Osteoblast (primary cell): ENCODE data around the gene MKNK1. TPM values are rescaled to one million over a fixed set of nuclear protein-coding genes. Genes with fewer than 3 reads are reported as not detected.

Source experiments
- DNase-seq: peaks from one replicate; pipeline ENCODE4 v3.0.0; 2011; ENCODE audit warnings: low spot score, mixed read lengths; ENCODE audit not compliant: insufficient read length; ENCODE audit errors: missing footprints
- H2AFZ ChIP-seq: 2 replicates; pipeline ENCODE4 v1.6.0; 2011; ENCODE audit warnings: mild to moderate bottlenecking, low read length
- H3K27ac ChIP-seq: 2 replicates; pipeline ENCODE4 v1.5.1; 2011; ENCODE audit warnings: mild to moderate bottlenecking, low read depth, low read length, moderate library complexity
- H3K27me3 ChIP-seq: 2 replicates; pipeline ENCODE4 v1.6.0; 2012; ENCODE audit warnings: mild to moderate bottlenecking, control low read depth, inconsistent platforms, low read length, moderate library complexity; ENCODE audit not compliant: insufficient read depth
- H3K36me3 ChIP-seq: 2 replicates; pipeline ENCODE4 v1.5.1; 2011; ENCODE audit warnings: mild to moderate bottlenecking, low read length, control low read depth, moderate library complexity; ENCODE audit not compliant: insufficient read depth
- H3K4me1 ChIP-seq: 2 replicates; pipeline ENCODE4 v1.5.1; 2011; ENCODE audit warnings: mild to moderate bottlenecking, low read length, control low read depth, moderate library complexity; ENCODE audit not compliant: insufficient read depth
- H3K4me2 ChIP-seq: 2 replicates; pipeline ENCODE4 v1.6.0; 2011; ENCODE audit warnings: mild to moderate bottlenecking, low read length; ENCODE audit not compliant: insufficient read depth
- H3K4me3 ChIP-seq: fragments of 200-600 bp; sonication (generic); 3 replicates; pipeline ENCODE4 v1.5.1; 2012; ENCODE audit warnings: mild to moderate bottlenecking, low read length, inconsistent platforms; ENCODE audit not compliant: insufficient read depth
- H3K79me2 ChIP-seq: 2 replicates; pipeline ENCODE4 v1.6.0; 2012; ENCODE audit warnings: mild to moderate bottlenecking, low read length, control low read depth, inconsistent platforms; ENCODE audit not compliant: insufficient read depth
- H3K9me3 ChIP-seq: 2 replicates; pipeline ENCODE4 v1.5.1; 2011; ENCODE audit warnings: low read depth, low read length, control low read depth
- H4K20me1 ChIP-seq: 2 replicates; pipeline ENCODE4 v1.6.0; 2012; ENCODE audit warnings: mild to moderate bottlenecking, low read length, control low read depth; ENCODE audit not compliant: insufficient read depth
- total RNA-seq: library from RNA; depleted of rRNA; stranded (reverse); fragments of >200 nt; gene quantifications from 2 replicates; pipeline ENCODE4 v1.2.3, GENCODE V29; 2012
- TF ChIP-seq, protein P1 (sequence below): IDR thresholded peaks from 2 replicates; pipeline ENCODE4 v1.5.1; 2011; ENCODE audit warnings: mild to moderate bottlenecking, low read depth, low read length, moderate library complexity; ENCODE audit errors: extremely low read depth

MKNK1 gene
- total RNA-seq, 1 donor, result 31.8 TPM

DNA sequence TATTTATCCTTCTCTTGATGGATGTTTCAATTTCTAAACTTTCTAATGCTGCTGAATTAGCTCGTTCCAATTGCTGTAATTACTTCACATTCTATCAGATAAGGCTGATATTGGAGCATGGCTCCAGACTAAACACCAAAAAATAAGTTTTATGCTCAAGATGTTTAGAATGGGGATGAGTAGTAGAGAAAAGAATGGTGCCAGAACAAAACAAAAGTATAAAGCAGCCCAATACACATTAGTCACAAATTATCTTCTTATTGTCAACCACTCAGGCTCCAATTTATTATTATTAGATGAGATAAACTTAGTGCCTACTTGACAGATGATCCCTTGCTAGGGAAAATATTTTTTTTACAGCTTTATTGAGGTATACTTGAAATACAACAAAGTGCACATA lies 42.3 kb upstream of the MKNK1 start:
- no peak for DNase-seq

DNA sequence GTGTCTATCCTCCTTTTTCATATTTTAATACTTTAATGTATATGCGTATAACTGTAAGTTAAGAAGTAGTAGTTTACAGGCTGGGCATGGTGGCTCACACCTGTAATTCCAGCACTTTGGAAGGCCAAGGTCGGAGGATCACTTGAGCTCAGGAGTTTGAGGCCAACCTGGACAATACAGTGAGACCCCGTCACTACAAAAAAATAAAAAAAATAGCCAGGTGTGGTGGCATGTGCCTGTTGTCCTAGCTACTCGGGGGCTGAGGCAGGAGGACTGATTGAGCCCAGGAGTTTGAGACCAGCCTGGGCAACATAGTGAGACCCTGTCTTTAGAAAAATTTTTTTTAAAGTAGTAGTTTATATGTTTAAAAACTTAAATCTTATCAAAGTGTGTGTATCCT lies 41.7 kb upstream of the MKNK1 start:
- Histone ChIP-seq H2AFZ (no peak overlapping the region), H3K4me2 (no peak overlapping the region), H3K4me3 (no peak overlapping the region), H3K79me2 (no peaks in the 10 kb centered on the region), H3K9me3 (no peaks in the 10 kb centered on the region), H3K36me3 (peaks cover 26% of the 10 kb centered on the region), H3K27ac (no peak overlapping the region), H3K4me1 (peaks cover 19% of the 10 kb centered on the region), H3K27me3 (no peaks in the 10 kb centered on the region), H4K20me1 (no peaks in the 10 kb centered on the region)
- no peak for DNase-seq
- TF ChIP-seq, protein P1, sequence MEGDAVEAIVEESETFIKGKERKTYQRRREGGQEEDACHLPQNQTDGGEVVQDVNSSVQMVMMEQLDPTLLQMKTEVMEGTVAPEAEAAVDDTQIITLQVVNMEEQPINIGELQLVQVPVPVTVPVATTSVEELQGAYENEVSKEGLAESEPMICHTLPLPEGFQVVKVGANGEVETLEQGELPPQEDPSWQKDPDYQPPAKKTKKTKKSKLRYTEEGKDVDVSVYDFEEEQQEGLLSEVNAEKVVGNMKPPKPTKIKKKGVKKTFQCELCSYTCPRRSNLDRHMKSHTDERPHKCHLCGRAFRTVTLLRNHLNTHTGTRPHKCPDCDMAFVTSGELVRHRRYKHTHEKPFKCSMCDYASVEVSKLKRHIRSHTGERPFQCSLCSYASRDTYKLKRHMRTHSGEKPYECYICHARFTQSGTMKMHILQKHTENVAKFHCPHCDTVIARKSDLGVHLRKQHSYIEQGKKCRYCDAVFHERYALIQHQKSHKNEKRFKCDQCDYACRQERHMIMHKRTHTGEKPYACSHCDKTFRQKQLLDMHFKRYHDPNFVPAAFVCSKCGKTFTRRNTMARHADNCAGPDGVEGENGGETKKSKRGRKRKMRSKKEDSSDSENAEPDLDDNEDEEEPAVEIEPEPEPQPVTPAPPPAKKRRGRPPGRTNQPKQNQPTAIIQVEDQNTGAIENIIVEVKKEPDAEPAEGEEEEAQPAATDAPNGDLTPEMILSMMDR, result no peak

More for the DNA sequence above, 42.3 kb upstream of the MKNK1 start:
- H3K9me3 ChIP-seq, result no peaks in the 10 kb centered on the region
- H3K27me3 ChIP-seq, result no peaks in the 10 kb centered on the region
- TF ChIP-seq, protein P1, result no peak
- no peaks in the 10 kb centered on the region for H4K20me1 ChIP-seq
- no peak overlapping the region for H2AFZ ChIP-seq
- H3K79me2 ChIP-seq, result no peaks in the 10 kb centered on the region
- no peak overlapping the region for H3K4me2 ChIP-seq
- no peak overlapping the region for H3K27ac ChIP-seq
- peaks cover 26% of the 10 kb centered on the region for H3K36me3 ChIP-seq
- peaks cover 19% of the 10 kb centered on the region for H3K4me1 ChIP-seq
- no peak overlapping the region for H3K4me3 ChIP-seq

DNA sequence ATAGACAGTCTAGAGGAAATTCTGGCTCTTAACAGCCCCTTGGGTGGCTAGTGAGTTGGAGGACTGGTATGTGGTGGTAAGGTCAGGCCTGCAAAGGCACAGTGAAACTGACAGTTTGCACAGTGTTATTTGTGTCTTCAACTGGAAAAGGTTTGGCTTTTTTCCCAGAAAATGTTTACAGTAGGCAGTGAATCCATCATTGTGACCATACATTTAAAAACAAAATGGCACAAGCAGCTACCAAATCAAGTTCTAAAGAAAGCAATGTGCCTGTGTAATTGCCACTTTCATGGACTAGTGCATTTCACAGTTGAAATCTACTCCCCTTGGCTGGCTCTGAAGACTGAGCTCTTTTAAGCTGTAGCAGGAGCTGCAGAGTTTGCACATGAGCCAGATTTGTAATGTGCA lies 39.3 kb upstream of the MKNK1 start:
- no peaks in the 10 kb centered on the region for H3K79me2 ChIP-seq
- H3K27me3 ChIP-seq, result no peaks in the 10 kb centered on the region
- H3K4me1 ChIP-seq, result peaks cover 19% of the 10 kb centered on the region
- H4K20me1 ChIP-seq, result no peaks in the 10 kb centered on the region
- DNase-seq, result no peak
- H3K36me3 ChIP-seq, result peaks cover 5% of the 10 kb centered on the region
- peak overlapping the region; percentile 3 for H3K27ac ChIP-seq
- no peaks in the 10 kb centered on the region for H3K9me3 ChIP-seq
- H3K4me3 ChIP-seq, result no peak overlapping the region
- TF ChIP-seq, protein P1, result no peak
- no peak overlapping the region for H2AFZ ChIP-seq
- peak overlapping the region; percentile 45 for H3K4me2 ChIP-seq

DNA sequence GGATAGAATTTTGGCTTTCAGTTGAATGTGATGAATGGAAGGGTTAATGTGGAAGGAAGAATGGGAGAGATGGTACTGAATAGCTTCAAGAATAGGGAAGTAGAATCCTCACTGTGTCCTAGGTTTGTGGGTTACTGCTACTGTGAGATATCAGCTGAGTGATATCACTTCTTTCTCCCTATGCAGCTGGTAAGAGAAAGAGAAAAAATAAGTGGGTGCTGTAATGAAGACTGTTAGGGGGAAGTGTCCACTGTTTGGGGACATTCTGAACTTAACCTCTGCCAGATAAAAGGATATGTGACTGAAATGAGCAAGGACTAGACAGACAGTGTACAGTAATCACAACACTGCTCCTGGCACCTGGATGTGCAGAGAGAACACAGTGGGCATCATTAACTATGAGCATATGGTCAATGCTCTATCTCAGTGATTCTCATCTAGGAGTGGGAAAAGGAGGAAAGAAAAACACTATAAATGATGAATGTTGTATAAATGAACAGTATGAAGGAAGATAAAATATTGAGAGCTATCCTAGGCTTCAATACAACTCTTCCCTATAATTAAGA lies 38.1 kb upstream of the MKNK1 start:
- no peak overlapping the region for H2AFZ ChIP-seq
- no peak overlapping the region for H3K4me3 ChIP-seq
- TF ChIP-seq, protein P1, result no peak
- no peaks in the 10 kb centered on the region for H3K9me3 ChIP-seq
- H3K4me1 ChIP-seq, result peaks cover 19% of the 10 kb centered on the region
- H3K36me3 ChIP-seq, result peaks cover 5% of the 10 kb centered on the region
- no peaks in the 10 kb centered on the region for H4K20me1 ChIP-seq
- H3K27ac ChIP-seq, result no peak overlapping the region
- no peaks in the 10 kb centered on the region for H3K27me3 ChIP-seq
- H3K79me2 ChIP-seq, result no peaks in the 10 kb centered on the region
- no peak for DNase-seq
- no peak overlapping the region for H3K4me2 ChIP-seq
